Activated B cell treated with CpG ODN at 0.5 μM for 24 hours (primary cell): ENCODE data around the gene UBE2Z. TPM values are rescaled to one million over a fixed set of nuclear protein-coding genes. Genes with fewer than 3 reads are reported as not detected.

Experiments
- ATAC-seq: fragments of 200-7000 bp; cut with Tn5 transposase; one replicate; pipeline ENCODE4 v1.10.0; 2021; ENCODE audit warnings: low read depth, mild to moderate bottlenecking, moderate library complexity
- CTCF ChIA-PET: fragments of 350-600 bp; sonication (Branson Sonifier 250); formaldehyde crosslinking; loops from one replicate; lab custom pipeline; 2021; ENCODE audit warnings: antibody characterized with exemption; lab: Charles Lee
- POLR2A ChIA-PET: fragments of 350-600 bp; sonication (Branson Sonifier 250); formaldehyde crosslinking; loops from one replicate; lab custom pipeline; 2021; ENCODE audit warnings: antibody characterized with exemption; lab: Charles Lee
- DNase-seq: peaks from one replicate; pipeline ENCODE4 v3.0.0; 2022
- H3K27ac Mint-ChIP-seq: one replicate; pipeline ENCODE4 v1.8.0; 2020; ENCODE audit warnings: mixed read lengths
- H3K27me3 Mint-ChIP-seq: one replicate; pipeline ENCODE4 v1.8.0; 2021; ENCODE audit warnings: mixed read lengths
- H3K36me3 Mint-ChIP-seq: one replicate; pipeline ENCODE4 v1.8.0; 2021; ENCODE audit warnings: low read depth, mixed read lengths
- H3K4me1 Mint-ChIP-seq: one replicate; pipeline ENCODE4 v1.8.0; 2021; ENCODE audit warnings: mixed read lengths
- H3K4me3 Mint-ChIP-seq: one replicate; pipeline ENCODE4 v1.8.0; 2020; ENCODE audit warnings: mild to moderate bottlenecking, mixed read lengths
- H3K9me3 Mint-ChIP-seq: one replicate; pipeline ENCODE4 v1.8.0; 2020; ENCODE audit warnings: mixed read lengths
- CTCF ChIP-seq: fragments of 200-600 bp; IDR thresholded peaks from one replicate; pipeline ENCODE4 v1.8.0; 2022; ENCODE audit warnings: antibody characterized with exemption, mild to moderate bottlenecking
- intact Hi-C: fragments of 100-400 bp; cut with micrococcal nuclease; formaldehyde crosslinking; loops from one replicate; pipeline ENCODE4 v1.15.1; 2024
- total RNA-seq: library from RNA; stranded (reverse); gene quantifications from 2 replicates; pipeline ENCODE4 v1.2.3, GENCODE V29; 2022

Gene UBE2Z
- total RNA-seq, 1 donor from 2014 or later = 154 TPM

GRCh38 chr17:48960834-48961515, 52.8 kb downstream of the UBE2Z start:
- TF ChIP-seq CTCF = no peak
- ChIA-PET POLR2A (interaction anchor here (0.6 kb wide), 1 partner anchor 15 kb away, joined by 7 read pairs; no protein-coding TSS in a partner anchor), CTCF (no interaction called here)
- ATAC-seq (no peak), DNase-seq (no peak)
- Mint-ChIP-seq H3K9me3 (no peaks in the 10 kb centered on the region), H3K4me1 (no peaks in the 10 kb centered on the region), H3K36me3 (no peaks in the 10 kb centered on the region), H3K4me3 (no peak overlapping the region), H3K27me3 (peaks cover 30% of the 10 kb centered on the region), H3K27ac (no peak overlapping the region)
- intact Hi-C loops = no loop called here

GRCh38 chr17:48961516-48962233, 53.5 kb downstream of the UBE2Z start:
- H3K9me3 Mint-ChIP-seq = no peaks in the 10 kb centered on the region
- POLR2A ChIA-PET = interaction anchor here (0.6 to 0.8 kb wide), 2 partner anchors 16 to 17 kb away, joined by 3 to 7 read pairs; partner anchors contain the start of gene SNF8
- CTCF ChIA-PET = no interaction called here
- no peak for DNase-seq
- intact Hi-C loops = no loop called here
- no peak for TF ChIP-seq CTCF
- H3K27ac Mint-ChIP-seq = no peak overlapping the region
- no peaks in the 10 kb centered on the region for H3K36me3 Mint-ChIP-seq
- peaks cover 34% of the 10 kb centered on the region for H3K27me3 Mint-ChIP-seq
- no peak overlapping the region for H3K4me3 Mint-ChIP-seq
- H3K4me1 Mint-ChIP-seq = no peaks in the 10 kb centered on the region
- no peak for ATAC-seq

GRCh38 chr17:48970224-48970623, 62.0 kb downstream of the UBE2Z start:
- Mint-ChIP-seq H3K36me3 (no peaks in the 10 kb centered on the region), H3K27me3 (peaks cover 52% of the 10 kb centered on the region), H3K27ac (no peak overlapping the region), H3K4me1 (no peaks in the 10 kb centered on the region), H3K4me3 (no peak overlapping the region), H3K9me3 (no peaks in the 10 kb centered on the region)
- no peak for DNase-seq
- intact Hi-C loops = no loop called here
- ATAC-seq = no peak
- CTCF ChIA-PET = no interaction called here
- TF ChIP-seq CTCF = no peak
- POLR2A ChIA-PET = no interaction called here

- TF ChIP-seq CTCF = no peak
- Mint-ChIP-seq H3K4me3 (no peak overlapping the region), H3K9me3 (no peaks in the 10 kb centered on the region), H3K36me3 (no peaks in the 10 kb centered on the region), H3K27me3 (peaks cover 49% of the 10 kb centered on the region), H3K4me1 (no peaks in the 10 kb centered on the region), H3K27ac (no peak overlapping the region)
- no peak for ATAC-seq
- ChIA-PET CTCF (no interaction called here), POLR2A (no interaction called here)
- intact Hi-C loops = no loop called here
- DNase-seq = no peak
These were observed 62.9 kb downstream of the UBE2Z start for GRCh38 chr17:48970865-48971687.

GRCh38 chr17:48972749-48973097, 64.5 kb downstream of the UBE2Z start:
- DNase-seq = no peak
- no peaks in the 10 kb centered on the region for H3K36me3 Mint-ChIP-seq
- intact Hi-C loops = no loop called here
- no peaks in the 10 kb centered on the region for H3K4me1 Mint-ChIP-seq
- no peak for ATAC-seq
- peaks cover 44% of the 10 kb centered on the region for H3K27me3 Mint-ChIP-seq
- no peak overlapping the region for H3K27ac Mint-ChIP-seq
- H3K9me3 Mint-ChIP-seq = no peaks in the 10 kb centered on the region
- H3K4me3 Mint-ChIP-seq = no peak overlapping the region
- TF ChIP-seq CTCF = no peak
- CTCF ChIA-PET = interaction anchor here (0.6 kb wide), 1 partner anchor 104 kb away, joined by 3 read pairs; no protein-coding TSS in a partner anchor
- POLR2A ChIA-PET = no interaction called here
